ENCODE measurements around the gene MGAT5B.
"Not testable (repeated sequence)": the region's sequence is repeated elsewhere in the genome, so short reads cannot be mapped to it uniquely, and the experiment has no call there.

The MGAT5B gene

DNA sequence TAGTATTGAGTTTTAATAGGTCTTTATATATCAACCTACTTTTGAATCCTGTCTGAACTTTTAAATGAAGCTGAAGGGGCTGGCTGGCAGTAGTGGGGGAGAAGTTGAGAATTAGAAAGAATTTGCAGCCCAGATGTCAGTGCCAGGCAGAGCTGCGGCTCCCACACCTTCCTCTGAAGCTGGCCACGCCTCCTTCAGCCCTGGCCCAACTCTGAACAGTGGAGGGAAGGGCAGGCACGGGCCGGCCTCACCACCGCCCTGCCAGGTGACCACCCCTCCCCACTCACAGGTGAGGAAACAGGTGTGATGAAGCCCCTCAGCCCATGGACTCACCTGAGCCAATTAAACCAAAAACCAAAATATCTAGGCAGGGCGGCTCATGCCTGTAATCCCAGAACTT lies 87.0 kb downstream of the MGAT5B start:
- no peak for DNase-seq

- DNase-seq: no peak
These were observed 88.8 kb downstream of the MGAT5B start for GRCh38 chr17:76956846-76957540.

- no peak for DNase-seq
These were observed 89.7 kb downstream of the MGAT5B start for GRCh38 chr17:76957678-76958464.

DNA sequence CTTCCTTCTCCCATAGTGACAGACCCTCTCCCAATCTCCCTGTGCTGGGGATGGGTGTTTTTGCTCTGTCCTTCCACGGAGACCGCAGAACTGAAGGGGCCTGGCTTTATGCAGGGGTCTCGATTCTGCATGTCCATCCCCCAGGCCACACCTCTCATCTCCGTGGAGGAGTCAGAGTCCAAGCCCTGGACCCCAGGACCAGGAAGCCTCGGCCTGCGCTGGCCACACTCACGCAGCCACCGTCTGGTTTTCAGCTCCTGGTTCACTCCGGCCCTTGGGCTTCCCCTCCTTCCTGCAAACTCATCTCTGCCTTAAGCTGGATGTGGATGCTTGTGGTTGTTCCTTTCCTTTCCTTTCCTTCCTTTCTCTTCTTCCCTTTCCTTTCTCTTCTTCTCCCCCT lies 90.8 kb downstream of the MGAT5B start:
- DNase-seq: no peak

DNA sequence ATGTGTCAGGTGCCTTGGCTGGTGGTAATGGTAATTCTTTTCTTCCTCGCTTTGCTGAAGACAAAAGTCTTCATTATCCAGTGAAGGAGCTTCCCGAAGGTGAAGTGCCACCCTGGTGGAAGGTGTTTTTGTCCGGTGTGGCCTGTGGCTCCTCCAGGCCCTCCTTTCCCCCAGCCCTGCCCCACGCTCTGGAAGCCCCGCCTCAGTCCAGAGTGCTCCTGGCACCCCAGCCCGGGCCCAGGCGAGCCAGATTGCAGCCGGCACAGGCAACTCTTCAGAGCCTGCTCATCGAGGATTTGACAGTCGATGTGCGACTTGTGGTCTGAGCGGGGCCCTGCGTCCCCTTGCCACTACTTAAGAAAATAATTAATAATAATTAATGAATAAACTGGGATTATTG lies 93.7 kb downstream of the MGAT5B start:
- no peak for DNase-seq

GRCh38 chr17:76962858-76963257 lies 94.7 kb downstream of the MGAT5B start:
- DNase-seq: no peak

DNA sequence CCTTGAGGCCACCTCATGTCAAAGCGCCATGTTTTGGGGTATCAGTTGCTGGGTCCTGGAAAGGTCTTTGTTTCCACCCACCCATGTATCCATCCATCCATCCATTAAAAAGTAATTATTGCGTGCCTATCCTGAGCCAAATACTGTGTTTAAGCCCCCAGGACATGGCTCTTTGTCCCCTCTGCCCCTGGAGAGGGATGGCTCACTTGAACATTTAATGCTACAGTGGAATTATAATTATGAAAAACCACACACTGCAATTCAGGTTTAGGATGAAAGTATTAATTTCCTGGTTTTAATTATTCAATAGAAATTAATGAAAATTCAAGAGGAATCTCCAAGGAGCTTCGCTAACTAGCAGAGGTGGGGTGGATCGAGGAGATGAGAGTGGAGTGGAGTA lies 97.8 kb downstream of the MGAT5B start:
- DNase-seq: no peak

DNA sequence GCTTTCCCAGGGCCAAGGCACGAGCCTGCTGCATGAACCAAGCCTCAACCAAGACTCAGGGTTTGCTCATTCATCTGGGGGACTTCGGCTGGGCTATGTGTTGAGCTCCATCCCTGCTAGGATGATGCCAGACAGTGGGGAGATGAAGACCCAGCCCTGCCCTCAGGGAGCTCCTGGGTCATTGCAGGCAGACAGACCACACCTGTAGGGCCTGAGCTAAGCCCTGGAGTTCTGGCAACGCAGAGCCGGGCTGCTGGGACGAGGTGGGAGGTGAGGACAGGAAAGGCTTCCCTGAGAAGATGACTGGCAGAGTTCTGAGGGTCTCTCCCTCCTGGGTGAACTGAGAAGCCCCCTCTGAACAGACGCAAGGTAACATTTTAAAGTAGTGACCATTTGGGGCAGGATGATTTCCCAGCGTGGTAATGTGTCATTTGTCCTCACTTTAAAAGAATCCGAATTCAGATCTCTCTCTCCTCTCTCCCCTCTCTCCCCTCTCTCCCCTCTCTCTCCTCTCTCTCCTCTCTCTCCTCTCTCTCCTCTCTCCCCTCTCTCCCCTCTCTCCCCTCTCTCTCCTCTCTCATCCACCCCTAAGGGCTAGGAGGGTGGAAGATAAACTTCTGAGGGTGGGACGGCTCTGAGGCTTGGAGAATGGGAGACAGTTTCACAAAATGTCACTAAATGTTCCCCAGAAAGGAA lies 98.4 kb downstream of the MGAT5B start:
- no peak for DNase-seq

DNA sequence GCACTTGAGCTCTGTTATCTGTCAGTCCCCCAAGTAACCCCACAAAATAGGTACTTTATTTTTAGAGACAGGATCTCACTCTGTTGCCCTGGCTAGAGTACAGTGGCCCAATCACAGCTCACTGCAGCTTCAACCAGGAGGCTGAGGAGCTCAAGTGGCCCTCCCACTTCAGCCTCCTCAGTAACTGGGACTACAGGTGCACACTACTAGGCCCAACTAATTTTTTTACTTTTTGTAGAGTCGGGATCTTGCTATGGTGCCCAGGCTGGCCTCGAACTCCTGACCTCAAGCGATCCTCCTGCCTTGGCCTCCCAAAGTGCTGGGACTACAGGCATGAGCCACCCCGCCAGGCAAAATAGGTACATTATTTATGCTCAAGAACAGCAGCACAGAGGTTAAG lies 99.6 kb downstream of the MGAT5B start:
- no peak for DNase-seq

DNA sequence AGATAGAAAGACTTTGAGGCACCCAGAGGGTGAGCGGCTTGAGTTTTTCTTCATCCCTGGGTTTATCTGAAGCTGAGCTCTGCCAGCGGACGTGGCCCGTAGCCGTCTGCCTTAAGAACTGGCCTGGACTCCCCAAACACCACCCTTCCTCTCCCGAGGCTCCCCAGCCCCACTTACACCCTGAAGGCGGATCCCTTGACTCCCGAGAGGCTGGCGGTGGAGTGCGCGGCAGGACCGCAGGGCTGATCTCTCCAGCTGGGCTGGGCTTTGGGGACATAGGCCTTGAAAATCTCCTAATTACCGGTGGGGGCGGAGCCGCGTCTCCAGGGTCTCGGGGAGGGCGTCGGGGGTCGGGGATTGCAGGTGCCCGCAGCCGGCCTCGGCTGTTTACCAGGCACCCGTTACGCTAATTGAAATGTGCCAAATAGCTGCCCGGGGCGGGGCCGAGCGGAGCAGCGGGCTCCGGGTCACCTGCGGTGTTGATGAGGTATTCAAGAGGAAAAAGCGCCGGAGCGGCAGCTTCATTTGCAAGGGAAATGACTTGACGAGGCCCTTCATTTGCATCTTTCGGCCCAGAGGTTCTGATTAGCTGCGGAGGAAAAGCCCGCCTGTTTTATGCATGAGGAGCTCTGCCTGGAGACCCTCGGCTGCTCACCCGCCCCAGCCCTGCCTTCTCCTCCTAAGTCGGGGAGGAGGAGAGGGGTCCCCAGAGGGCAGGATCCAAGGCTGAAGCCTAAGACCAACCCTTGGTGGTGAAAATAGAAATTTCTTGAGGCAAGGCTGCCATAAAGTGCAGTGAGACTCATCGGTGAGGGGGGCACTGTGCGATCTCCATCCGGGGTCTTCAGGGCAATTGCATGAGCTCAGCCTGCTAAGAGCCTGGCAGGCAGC lies 100.7 kb downstream of the MGAT5B start:
- peak; percentile 39 for DNase-seq

DNA sequence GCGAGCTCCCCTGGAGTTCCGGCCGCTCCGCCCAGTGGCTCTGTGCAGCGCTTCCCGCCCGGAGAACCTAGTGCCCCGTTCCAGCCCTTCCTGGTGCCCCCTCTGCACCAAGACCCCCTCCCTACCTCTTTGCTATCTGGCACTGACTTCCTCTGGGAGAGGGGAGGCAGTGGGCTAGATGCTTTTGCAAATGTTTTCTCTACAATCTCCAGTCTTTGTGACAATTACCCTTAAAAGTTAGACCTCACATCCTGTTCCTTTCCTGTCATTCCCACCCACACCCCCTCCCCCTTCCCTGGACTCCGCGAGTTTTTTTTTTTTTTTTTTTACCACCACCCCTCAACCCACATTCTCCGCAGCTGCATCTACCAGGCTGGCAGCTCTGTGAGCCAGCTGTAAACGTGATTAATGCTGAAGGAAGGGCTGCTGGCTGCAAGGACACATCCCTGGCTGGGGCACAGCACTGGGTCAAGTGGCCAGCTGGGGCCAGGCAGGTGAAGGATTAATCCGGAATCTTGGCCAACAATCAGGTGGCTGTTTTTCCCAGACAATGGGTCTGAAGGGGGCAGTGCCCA lies 101.5 kb downstream of the MGAT5B start:
- no peak for DNase-seq

GRCh38 chr17:76970228-76970627 lies 102.0 kb downstream of the MGAT5B start:
- not testable (repeated sequence) for DNase-seq

DNA sequence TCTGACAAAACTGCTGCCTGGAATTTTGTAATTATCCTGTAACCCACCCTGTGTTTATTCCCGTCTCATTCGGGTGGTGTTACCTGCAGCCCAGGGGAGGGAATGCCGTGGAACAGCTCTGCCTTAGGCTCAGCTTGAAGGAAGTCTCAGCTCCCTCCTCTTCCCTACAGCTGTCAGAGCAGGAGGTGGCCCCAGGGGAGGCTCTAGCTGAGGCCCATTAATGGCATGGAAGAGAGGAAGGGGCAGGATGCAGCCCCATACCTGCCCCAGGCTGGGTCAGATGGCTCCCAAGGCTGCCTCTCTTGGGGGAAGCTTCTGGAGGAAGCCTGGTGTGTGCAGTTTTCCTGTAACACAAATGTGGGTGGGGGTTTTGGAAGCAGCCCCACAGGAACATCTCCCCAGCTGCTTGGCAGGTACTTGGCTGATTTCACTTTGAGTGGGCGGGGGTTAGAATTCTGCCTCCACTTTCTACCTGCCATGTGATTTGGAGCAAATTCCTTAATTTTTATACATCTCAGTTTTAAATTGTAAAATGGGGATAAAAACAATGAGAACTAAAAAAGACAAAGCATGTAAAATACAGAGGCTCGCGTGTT lies 103.9 kb downstream of the MGAT5B start:
- DNase-seq: no peak

GRCh38 chr17:76973040-76973439 lies 104.8 kb downstream of the MGAT5B start:
- DNase-seq: no peak

DNA sequence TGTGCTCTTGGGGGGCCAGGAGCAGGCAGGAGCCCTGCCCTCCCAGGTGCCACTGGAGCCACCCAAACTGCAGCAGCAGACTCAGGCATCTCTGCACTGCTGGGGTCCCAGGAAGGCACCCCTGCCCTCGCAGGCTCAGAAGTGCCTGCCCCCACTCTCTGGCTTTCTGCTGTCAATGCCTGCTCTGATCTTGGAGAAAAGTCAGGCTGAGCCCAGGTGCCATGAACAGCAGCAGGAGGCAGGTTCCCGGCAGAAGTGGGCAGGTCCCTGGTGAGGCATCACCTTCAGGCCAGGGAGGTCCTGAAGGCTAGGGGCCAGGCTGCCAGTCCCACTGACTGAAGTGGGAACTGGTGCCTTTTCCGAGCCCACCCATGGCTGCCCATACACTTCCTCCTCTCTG lies 106.5 kb downstream of the MGAT5B start:
- no peak for DNase-seq

DNA sequence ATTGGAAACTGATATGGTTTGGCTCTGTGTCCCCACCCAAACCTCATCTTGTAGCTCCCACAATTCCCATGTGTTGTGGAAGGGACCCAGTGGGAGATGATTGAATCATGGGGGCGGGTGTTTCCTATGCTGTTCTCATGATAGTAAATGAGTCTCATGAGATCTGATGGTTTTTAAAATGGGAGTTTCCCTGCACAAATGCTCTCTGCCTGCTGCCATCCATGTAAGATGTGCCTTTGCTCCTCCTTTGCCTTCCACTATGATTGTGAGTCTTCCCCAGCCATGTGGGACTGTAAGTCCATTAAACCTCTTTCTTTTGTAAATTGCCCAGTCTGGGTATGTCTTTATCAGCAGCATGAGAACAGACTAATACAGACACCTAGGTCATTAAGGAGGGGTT lies 109.8 kb downstream of the MGAT5B start:
- not testable (repeated sequence) for DNase-seq

- DNase-seq: no peak
These were observed 113.5 kb downstream of the MGAT5B start for GRCh38 chr17:76981545-76982295.

DNA sequence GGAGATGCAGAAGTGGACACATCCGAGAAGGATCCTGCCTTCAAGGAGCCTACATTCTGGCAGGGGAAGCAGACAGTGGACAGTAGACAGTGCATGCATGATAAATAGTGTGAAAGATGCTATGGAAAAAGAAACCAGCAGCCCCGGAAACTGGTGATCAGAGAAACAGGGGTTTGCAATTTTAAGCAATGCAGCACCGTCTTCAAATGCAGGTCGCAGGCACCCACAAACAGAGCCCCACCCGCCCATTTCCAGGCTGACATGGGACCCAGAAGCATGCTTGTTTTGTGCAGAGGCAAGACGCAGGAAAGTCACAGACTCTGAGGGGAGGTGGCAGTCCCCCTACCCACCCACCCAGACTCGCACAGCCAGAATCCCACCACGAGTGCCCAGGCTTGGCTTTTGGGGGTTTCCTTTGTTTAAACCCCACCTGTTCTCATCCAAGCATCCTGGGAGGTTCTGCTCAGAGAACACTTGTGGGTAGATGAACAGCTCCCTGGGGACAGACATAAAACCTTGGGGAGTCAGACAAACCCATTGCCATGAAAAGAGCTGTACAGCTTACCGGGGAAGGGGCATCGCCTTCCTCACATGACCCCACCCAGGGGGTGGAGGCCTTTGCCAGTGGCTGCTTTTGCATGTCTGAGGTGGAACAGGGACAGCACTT lies 114.3 kb downstream of the MGAT5B start:
- DNase-seq: no peak

DNA sequence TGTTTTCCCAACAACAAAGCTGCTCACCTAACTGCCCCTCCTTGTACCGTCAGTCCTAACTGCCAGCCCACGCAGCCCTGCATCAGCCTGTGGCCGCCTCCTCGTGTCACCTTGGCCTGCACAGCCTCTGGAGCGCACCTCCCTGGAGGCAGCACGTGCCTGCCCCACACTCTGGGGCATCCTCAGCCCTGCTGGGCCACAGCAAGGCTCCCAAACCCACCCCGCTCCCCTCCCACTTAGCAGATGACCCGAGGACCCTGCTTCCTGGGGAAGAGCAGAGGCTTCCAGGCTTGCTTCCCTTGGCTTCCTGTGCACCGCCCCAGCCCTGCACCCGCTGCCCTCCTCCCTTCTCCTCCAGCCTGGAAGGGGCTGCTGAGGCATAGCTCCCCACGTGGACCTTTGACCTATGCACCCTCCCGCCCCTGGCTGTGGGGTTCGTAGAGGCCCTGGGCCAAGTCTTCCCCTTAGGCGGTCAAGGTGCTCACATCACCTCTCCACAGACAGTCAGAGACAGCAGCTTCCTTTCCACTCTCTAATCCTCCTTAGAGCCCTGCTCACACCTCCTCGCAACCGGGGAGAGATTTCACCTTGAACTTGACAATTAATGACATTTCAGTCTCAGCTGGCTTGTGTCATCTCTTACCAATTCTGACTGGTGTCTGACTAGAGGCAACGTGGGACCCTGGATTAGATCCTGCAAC lies 115.0 kb downstream of the MGAT5B start:
- DNase-seq: no peak

DNA sequence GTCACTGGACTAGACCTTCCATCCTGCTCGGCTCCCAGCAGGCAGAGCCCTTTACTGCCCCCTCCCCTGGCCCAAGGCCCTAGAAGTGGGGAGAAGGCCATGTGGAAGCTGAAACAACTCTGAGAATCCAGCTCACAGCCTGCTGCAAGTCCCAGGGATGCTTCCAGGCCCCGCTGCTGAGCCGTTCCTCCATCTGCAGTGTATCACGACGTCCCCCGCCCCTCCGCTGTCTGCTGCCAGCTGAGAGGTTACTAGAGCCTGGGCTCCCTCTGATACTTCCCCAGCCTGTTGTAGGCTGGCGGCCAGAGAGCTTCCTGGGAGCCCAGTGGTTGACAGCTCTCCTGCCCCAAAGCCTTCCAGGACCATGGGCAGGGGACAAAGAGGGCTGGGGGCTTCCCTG lies 118.2 kb downstream of the MGAT5B start:
- DNase-seq: no peak

Data from activated naive CD4-positive, alpha-beta T cell treated with anti-CD3 and anti-CD28 coated beads, Interleukin-2, amount 50 U/mL, for 16 hours (primary cell).